GM18951 (cell line): ENCODE measurements around the gene SIX3.

Experiments used
- POLR2A ChIP-seq: IDR thresholded peaks from 4 replicates; pipeline ENCODE4 v1.6.1; 2011; ENCODE audit warnings: mild to moderate bottlenecking; ENCODE audit not compliant: insufficient read length, insufficient read depth; ENCODE audit errors: extremely low read depth
- in situ Hi-C: fragments of 300-500 bp; cut with MboI; formaldehyde crosslinking; loops from one replicate; pipeline ENCODE4 v1.12.0; 2022; ENCODE audit warnings: low sequenced_read_pairs, mixed read lengths, inconsistent platforms; ENCODE audit not compliant: unreplicated experiment

The SIX3 gene

DNA sequence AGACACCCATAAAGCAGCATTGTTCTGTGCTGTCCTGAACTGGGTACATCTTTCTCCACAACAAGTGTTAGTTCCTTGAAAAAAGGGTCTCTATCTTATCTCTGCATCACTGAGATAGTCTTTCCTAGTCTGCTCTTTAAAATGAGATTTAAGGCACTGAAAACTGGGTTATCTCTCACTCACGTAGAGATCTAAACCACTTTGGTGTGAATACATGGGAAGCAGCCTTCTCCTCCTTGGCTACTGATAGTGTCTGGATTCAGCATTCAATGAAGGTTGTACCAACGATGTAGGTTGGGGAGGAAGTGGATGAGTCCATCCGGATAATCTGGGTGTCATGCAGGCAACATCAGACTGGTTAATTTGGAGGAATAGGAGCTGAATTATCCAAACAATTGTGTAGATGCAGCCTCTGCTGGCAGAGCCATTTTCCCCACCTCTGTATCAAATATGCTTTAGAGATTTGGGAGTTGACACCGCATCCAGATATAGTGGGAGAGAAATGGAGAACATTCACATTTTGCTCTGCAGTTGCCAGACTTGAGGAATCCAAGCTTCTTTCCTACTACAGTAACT is 15.9 kb upstream of the SIX3 start:
- in situ Hi-C loops = no loop called here
- no peak for TF ChIP-seq POLR2A

DNA sequence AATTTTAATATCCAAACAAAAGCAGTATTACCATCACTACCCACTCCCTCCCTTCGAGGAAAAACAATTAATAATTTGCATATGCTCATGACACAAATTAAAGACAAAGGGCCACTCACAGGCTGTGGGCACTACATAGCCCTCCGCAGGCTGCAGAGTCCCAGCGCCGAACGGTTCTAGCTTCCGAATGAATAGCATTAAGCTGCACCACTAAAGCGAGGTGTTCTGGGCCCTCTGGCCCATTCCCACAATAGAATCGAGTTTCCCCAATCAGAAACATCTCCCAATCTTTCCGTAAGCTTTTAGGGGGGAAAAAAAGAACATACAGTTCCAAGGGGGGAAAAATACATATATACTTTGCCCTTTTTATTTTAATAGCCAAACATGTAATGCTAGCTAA is 14.5 kb upstream of the SIX3 start:
- no peak for TF ChIP-seq POLR2A
- in situ Hi-C loops = no loop called here

DNA sequence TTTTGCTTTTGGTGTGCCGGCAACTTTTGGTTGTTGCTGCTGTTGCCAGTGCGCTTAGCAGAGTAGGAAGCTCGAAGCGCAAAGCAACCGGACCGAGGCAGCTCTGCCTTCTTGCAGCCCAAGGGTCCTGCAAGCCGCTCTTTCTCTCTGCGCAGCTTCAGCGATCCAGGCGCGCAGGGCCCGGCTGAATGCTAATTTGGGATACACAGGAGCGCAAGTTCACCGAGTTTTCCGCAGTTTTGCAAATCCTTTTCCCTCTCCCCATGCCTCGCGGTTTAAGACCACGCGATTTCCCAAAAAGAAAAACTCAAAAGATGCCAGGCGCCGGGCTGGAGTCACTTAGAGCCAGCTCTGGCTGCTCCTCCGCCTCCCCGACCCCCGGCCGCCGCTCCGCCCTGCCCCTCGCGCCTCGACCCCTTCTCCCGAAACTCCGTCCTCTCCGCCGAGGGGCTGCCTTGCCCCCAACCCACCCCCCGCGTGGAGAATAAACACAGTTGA is 13.5 kb upstream of the SIX3 start:
- in situ Hi-C loops = no loop called here
- no peak for TF ChIP-seq POLR2A

DNA sequence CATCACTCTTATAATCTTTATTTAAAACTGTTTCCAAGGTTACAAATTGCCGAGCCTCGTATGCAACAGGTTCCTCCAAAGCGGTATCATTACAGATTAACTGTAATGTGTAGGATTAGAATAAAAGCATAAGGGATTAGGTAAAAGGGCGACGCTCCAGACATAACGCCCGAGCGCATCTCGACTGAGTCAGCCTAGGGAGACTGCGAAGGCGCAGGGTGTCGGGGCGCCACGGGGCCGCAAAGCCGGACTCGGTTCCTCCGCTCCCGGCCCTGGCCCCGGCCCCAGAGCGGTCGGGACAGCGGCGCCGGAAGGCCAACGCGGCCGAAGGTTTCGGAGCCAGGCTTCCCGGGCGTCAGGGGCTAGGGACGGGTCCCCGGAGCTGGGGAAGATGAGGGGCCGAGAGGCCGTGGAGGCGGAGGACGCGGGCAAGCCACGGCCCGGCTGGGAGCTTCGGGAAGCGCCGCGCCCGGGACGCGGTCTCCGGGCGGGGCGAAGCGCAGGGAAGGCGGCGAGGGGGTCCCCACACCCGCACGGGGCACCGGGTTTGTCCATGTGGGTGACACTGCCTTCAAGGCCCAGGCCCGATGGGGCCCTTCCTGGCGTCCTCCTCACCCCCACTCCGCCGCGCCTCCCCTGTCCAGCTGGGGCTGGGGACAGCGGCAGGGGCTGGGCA is 12.9 kb upstream of the SIX3 start:
- in situ Hi-C loops = no loop called here
- TF ChIP-seq POLR2A = no peak

DNA sequence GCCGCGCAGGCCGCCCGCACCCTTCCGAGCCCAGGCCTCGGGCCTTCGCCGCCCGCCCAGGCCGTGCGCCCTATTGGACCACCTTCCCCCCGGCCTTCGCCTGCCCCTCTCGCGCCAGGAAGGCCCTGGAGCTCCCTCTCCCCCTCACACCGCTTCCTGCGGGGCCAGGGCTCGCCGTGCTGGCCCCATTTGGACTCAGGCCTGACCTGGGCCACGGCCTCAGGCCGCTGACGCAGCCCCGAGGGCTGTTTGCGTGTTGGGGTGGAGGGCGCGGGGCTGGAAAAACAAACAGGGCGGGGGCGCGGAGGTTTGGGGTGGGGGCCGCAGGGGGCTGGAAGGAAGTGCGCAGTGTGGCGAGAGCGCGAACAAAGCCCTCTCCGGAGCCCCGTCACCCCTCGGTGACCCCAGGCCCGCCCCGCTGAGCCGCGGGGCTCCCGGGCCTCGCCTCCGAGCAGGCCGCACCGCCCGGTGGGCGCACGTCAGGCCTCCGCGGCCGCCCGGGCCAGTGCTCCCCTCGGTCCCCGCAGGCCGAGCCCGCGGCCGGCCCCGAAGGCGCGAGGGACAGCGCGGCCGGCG is 12.3 kb upstream of the SIX3 start:
- no peak for TF ChIP-seq POLR2A
- in situ Hi-C loops = no loop called here

DNA sequence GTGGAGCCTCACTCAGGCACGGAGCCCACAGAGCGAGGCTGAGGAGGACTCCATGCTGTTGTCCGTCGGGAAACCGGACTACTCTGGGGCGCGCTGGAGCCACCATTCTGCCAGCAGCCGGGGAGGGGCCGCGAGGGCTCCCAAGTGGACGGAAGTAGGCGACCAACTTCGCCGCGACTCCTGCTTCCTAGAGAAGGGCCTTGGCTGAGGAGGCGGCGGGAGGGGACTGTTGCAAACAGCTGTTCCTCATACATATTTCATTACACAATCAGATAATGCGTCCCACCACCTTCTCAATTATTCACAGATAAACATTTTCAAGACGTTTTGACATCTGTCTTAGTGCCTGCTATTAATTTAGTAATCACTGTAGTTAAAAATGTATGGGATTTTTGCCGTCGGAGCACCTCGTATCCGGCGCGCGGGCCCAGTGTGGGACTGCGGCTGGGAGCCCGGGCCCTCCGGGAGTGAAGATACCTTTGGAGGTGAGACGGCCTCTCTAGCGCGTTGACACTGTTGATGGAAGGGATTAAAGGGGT is 11.7 kb upstream of the SIX3 start:
- in situ Hi-C loops = no loop called here
- no peak for TF ChIP-seq POLR2A

DNA sequence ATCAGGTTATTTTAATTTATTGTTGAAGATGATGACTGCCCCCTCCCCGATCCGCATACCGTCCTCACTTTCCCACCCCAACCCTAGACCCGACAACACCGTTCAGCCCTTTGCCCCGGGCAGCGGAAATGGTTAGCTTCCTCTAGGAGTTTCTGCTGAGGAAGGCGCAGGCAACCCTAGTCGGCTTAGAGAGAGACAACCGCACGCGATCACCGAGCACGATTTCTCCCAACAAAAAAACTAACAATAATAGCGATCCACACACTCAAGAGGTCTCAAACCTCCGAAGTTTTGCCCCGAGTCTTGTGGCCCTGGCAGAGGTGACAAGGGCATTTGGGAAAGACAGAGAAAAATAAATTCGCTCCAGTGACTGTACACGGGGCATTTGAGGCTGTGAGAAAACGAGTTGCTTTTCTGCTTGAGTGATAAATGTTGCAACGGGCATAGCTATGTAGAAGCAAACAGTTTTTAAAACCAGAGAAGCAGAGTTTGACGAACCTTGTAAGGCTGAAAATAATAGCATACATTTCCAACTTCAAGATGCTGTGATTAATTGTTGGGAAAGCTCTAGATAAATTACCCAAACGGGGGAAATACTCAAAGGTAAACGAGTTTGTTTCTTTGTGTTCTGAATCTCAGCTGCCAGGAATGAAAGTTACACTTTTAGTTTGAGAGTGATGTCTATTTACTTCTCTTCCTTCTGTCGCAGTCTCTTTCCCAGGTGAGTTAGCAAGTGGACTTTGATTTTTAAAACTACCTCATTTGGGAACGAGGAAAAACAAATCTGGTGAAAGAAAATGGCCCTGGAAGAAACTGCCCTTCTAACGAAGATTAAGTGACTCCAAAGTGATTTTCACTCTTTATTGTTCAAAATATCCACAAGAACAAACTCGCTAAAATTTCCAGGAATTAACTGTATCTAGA is 11.0 kb upstream of the SIX3 start:
- TF ChIP-seq POLR2A = no peak
- in situ Hi-C loops = no loop called here

DNA sequence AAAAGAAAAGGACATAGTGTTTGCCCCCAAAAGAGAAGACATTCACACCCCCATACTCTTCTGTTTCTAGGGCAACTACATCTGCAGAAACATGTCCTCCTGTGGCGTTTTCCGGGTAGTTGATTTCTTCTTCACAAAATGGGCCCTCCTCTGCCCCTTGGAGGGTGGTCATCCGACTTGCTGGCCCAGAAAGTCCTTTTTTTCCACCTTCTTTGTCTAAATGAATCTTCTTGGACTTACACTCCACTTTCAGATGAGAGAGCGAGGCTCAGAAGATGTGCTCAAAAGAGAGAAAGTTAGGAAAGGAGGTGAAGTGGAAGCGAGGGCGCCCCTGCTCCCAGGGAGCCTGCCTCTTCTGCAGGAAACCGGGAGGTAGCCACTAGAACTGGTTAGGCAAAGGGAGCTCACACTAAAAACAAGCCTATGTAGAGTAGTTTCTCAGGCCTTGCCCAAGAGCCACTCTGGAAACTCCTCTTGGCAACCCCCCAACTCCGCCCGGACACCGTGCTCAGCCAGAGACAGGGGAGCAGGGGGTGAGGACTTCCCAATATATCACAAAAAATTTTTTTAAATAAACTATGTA is 10.2 kb upstream of the SIX3 start:
- no peak for TF ChIP-seq POLR2A
- in situ Hi-C loops = no loop called here

DNA sequence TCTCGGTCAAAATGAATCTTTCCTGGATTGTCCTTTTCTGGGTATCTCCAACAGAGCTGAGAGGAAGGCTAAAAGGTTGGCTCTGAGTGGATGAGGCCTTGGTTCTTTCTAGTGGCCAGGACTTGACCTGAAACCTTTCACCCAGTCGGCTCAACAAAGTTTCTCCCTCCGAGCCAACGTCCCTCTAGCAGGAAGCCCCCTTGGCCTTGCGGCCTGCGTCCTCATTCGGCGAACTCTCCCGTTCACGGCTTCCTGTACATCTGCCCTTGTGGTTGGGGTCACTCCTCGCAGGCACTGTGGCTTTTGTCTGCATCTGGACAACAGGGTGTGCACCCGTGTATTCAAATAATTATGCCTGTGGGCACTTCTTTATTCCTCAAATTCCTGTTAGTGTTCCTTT is 9.4 kb upstream of the SIX3 start:
- TF ChIP-seq POLR2A = no peak

DNA sequence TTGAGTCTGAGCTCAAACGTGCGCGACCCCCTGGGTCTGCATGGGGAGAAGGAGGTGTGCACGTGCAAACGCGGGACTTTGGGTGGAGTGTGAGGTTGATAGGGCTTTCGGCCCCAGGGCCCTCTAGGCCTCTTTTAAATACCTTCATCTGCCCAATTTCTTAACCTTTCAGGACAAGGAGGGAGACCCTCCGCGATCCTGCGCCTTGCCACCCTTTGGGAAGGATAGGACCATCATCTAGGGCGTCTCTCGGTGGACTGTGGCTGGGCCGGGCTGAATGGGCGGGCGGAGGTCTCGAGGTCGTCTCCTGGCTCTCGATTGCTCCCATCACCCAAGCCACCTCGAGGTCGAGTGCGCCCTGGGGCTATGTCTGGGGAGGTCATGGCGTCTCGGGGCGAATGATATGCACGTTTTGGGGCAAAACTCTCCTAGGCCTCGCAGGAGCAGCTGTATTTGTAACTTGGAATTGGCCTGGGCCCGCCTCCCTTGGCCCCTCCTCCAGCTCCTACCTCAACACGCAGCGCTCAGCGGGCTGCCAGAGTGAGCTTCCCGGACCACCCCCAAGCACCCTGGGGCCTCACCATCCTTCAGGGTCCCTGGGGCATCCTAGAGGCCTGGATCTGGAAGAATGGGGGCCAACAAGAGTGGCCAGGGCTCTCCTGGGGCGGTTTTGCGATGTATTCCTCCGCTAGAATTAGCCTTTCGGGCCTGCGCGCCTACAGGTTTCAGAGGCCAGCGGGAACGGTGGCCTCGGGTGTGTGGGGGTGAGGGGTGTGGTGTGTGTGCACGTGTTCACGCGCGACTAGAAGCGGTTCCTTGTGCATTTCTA is 8.7 kb upstream of the SIX3 start:
- in situ Hi-C loops = no loop called here
- no peak for TF ChIP-seq POLR2A

More for the DNA sequence above, 9.4 kb upstream of the SIX3 start:
- in situ Hi-C loops = no loop called here

DNA sequence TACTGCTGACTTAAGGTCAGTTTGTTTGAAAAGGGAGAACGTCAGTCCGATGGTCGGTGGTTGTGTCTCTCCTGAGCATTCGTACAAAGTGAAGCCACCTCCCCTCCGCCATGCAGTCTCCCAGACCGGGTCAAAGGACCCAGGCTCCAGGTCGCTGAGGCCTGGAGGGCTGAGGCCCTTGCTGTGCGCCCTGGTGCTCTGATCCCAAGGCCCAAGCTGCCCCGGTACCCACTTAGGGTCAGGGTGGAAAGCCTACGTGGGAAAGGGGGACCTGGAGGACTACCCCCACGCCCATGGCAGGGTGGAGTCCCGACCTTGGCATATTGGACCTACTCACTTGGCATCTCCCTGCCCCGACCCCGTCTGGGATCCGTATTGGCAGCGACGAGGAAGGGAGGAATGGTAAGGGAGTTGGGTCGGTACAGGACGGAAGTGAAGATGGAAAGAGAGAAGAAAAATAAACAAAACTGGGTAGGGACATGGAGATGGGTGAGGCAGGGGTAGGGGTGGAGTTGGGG is 8.0 kb upstream of the SIX3 start:
- no peak for TF ChIP-seq POLR2A
- in situ Hi-C loops = no loop called here
